ENCODE measurements around the gene AJAP1. TPM values are rescaled to one million over a fixed set of nuclear protein-coding genes. Genes with fewer than 3 reads are reported as not detected.

Gene AJAP1
- polyA plus RNA-seq, 5 donors, result 0.07 to 0.27 (median 0.19) TPM

DNA sequence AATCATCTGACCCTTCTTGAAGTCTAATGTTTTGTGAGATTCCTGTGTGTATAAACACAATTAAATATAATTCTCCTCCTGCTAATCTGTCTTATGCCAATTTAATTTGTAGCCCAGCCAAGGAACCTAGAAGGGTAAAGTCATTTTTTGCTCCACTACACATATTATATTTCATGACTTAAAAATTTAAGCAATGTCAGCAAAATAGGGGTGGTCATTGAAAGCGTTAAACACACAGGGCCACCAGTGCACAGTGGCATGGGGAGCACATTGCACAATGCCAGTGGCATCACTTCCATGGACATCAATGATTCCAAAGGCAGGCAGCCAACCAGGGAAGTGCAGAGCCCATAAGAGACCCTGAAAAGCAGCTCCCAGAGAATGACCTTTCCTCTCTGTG is 166.1 kb downstream of the AJAP1 start:
- DNase-seq, result no peak

GRCh38 chr1:4825800-4826450 is 171.5 kb downstream of the AJAP1 start:
- DNase-seq, result peak in 1 of 2 donors; percentile 19

- DNase-seq, result no peak
Observed at GRCh38 chr1:4830707-4831106, 176.3 kb downstream of the AJAP1 start.

DNA sequence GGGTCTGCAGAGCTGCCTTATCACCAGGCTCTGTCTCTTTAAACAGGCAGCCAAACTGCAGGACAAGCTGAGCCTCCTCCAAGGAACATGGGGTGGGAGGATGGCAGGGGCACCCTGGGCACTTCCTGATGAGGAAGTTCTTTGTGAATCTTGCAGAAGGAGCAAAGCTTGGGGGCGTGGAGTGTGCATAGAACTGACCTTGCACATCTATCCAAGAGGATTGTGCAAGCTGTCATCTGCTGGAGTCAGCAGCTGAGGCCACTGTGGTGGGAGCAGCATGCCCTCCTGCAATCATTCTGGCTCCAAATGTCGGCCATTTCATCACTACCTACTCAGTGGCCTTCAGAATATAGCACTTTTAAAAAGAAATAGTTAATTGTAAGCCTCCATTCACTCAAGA is 182.2 kb downstream of the AJAP1 start:
- peak in 1 of 2 donors; percentile 4 for DNase-seq

GRCh38 chr1:4837031-4837600 is 182.7 kb downstream of the AJAP1 start:
- no peak for DNase-seq

DNA sequence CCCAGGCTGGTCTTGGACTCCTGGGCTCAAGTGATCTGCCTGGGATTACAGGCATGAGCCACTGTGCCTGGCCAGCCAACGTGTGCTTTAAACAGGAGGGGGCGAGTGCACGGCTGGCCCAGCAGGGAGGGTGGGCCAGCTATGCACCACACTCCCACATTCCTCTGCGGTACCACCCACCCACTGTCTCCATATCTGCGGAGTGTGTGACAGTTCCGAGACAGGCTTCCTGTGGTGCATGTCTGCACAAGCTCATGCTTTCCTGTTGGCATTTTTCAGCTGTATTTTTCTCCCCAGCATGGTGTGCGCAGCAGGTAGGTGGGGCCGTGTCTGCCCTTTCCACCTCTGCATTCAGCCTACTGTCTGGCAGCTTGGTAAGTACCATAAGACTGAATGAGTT is 183.3 kb downstream of the AJAP1 start:
- no peak for DNase-seq

DNA sequence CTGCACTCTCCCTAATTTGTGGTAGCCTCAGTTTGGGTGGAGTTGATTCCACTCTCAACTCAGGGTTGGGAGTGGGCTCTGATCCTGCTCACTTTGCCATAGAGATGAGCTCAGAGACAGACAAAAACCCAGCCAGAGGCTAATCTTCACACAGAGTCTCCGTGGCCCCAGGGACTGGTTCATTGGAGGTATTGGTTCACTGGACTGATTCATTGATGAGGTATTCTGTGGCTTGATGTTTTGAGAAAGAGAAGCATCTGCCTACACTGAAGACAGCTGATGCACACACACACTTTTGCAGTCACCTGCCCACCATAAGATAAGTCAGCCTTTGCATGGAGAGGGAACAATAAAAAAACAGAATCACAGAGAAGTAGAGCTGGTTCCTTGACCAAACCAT is 183.8 kb downstream of the AJAP1 start:
- no peak for DNase-seq
